Spleen (tissue), 7 donors: ENCODE results near the gene CYB561.

Experiments
- CTCF ChIP-seq, 11 experiments: fragments of 200-600 bp in 7 of 11; fragments of 450-650 bp in 4 of 11; sonication (generic) in 4 of 11; IDR thresholded peaks in 8 of 11; conservative IDR thresholded peaks in 3 of 11; 1 replicate in 7 of 11; 2 replicates in 4 of 11; pipeline versions ENCODE4 v1.4.0 to v1.8.0; 2016 to 2021; ENCODE audit warnings: antibody characterized with exemption in 11 of 11, inconsistent platforms in 4 of 11, mild to moderate bottlenecking in 1 of 11
- POLR2A ChIP-seq, 3 donors: fragments of 450-650 bp; IDR thresholded peaks; one replicate each; pipeline ENCODE4 v1.5.1; 2017; ENCODE audit warnings: antibody characterized with exemption in 3 of 3, mild to moderate bottlenecking in 1 of 3
- POLR2AphosphoS5 ChIP-seq, 3 donors: sonication (generic); formaldehyde crosslinking; IDR thresholded peaks; one replicate each; pipeline ENCODE4 v1.5.1; 2017; ENCODE audit warnings: antibody characterized with exemption in 3 of 3
- donor health status: DM: no; HTN: no; CAD: no; lungs with moderate emphysema.
- donor health status: DM: no; HTN: no; CAD: no.
- donor health status: DM: no; HTN: no; CAD: no.

GRCh38 chr17:63421681-63422645 is 24.1 kb downstream of the CYB561 start:
- TF ChIP-seq CTCF (IDR thresholded peaks at IDR 0.05 in 8 of 11, conservative IDR thresholded peaks at IDR 0.05 in 3 of 11) (no peak), POLR2AphosphoS5 (IDR thresholded peaks at IDR 0.05) (no peak), POLR2A (IDR thresholded peaks at IDR 0.05) (no peak)
